ENCODE results near the gene RCC1. TPM values are rescaled to one million over a fixed set of nuclear protein-coding genes. Genes with fewer than 3 reads are reported as not detected.
A peak's percentile ranks its signal among the peaks of the same experiment; 100 is the strongest.

The RCC1 gene
- total RNA-seq, 2 experiments from 2014 or later, result 8.5 to 9.9 TPM

- no peak for TF ChIP-seq CTCF (IDR thresholded peaks at IDR 0.05)
- peak overlapping the region; percentile 58 for H3K4me3 Mint-ChIP-seq
- H3K9me3 ChIP-seq (ENCODE audit: control insufficient read depth in 1 of 2, insufficient read depth in 1 of 2, low read length in 2 of 2), result no peaks in the 10 kb centered on the region
- no peaks in the 10 kb centered on the region for H3K27me3 ChIP-seq (ENCODE audit: control insufficient read depth in 1 of 2, insufficient read depth in 2 of 2, low read length in 2 of 2)
- H3K36me3 ChIP-seq (ENCODE audit: insufficient read depth, low read length), result peaks cover 34% of the 10 kb centered on the region
- H3K9me3 Mint-ChIP-seq, result no peaks in the 10 kb centered on the region
- ChIA-PET CTCF (interaction anchor here (0.9 to 1.3 kb wide), 3 partner anchors 35 to 65 kb away, joined by 3 to 5 read pairs (median 4); no protein-coding TSS in a partner anchor), POLR2A (interaction anchor here (0.7 to 4.2 kb wide), 4 partner anchors 10 to 160 kb away, joined by 3 to 32 read pairs (median 4); partner anchors contain the start of gene RCC1)
- ATAC-seq (ENCODE audit: poor library complexity), result no peak
- peak overlapping the region; percentile 73 for H3K27ac Mint-ChIP-seq
- no peak for DNase-seq
- H3K4me3 ChIP-seq (ENCODE audit: low read length), result no peak overlapping the region
- H3K4me1 Mint-ChIP-seq (ENCODE audit: low read depth), result peaks cover 34% of the 10 kb centered on the region
- peaks cover 39% of the 10 kb centered on the region for H3K36me3 Mint-ChIP-seq (ENCODE audit: low read depth)
- H3K27ac ChIP-seq (ENCODE audit: low read depth in 1 of 2, low read length in 2 of 2), result no peak overlapping the region
- H3K27me3 Mint-ChIP-seq, result no peaks in the 10 kb centered on the region
- H3K4me1 ChIP-seq (ENCODE audit: insufficient read depth, low read length), result peaks cover 35% of the 10 kb centered on the region
- intact Hi-C loops (cut with DNase I, micrococcal nuclease), result loop anchor here (5.0 kb wide), 3 partner anchors 86 to 666 kb away; partner anchors contain the start of gene SRSF4 (in 1 of the 2)
These were observed 10.7 kb downstream of the RCC1 start for GRCh38 chr1:28516518-28516956.

GRCh38 chr1:28517649-28517999 lies 11.8 kb downstream of the RCC1 start:
- Histone ChIP-seq H3K27ac (ENCODE audit: low read depth in 1 of 2, low read length in 2 of 2) (peak overlapping the region in 1 of 2 donors; percentile 23), H3K36me3 (ENCODE audit: insufficient read depth, low read length) (peaks cover 24% of the 10 kb centered on the region), H3K27me3 (ENCODE audit: control insufficient read depth in 1 of 2, insufficient read depth in 2 of 2, low read length in 2 of 2) (no peaks in the 10 kb centered on the region), H3K9me3 (ENCODE audit: control insufficient read depth in 1 of 2, insufficient read depth in 1 of 2, low read length in 2 of 2) (no peaks in the 10 kb centered on the region), H3K4me3 (ENCODE audit: low read length) (peak overlapping the region; percentile 55), H3K4me1 (ENCODE audit: insufficient read depth, low read length) (peaks cover 27% of the 10 kb centered on the region)
- peaks cover 29% of the 10 kb centered on the region for H3K36me3 Mint-ChIP-seq (ENCODE audit: low read depth)
- no peak for TF ChIP-seq CTCF (IDR thresholded peaks at IDR 0.05)
- H3K4me1 Mint-ChIP-seq (ENCODE audit: low read depth), result peaks cover 35% of the 10 kb centered on the region
- H3K9me3 Mint-ChIP-seq, result no peaks in the 10 kb centered on the region
- peak overlapping the region; percentile 73 for H3K27ac Mint-ChIP-seq
- H3K4me3 Mint-ChIP-seq, result peak overlapping the region; percentile 91
- ATAC-seq (ENCODE audit: poor library complexity) (peak; percentile 3), DNase-seq (no peak)
- ChIA-PET POLR2A (interaction anchor here (0.5 to 4.2 kb wide), 3 partner anchors 11 to 267 kb away, joined by 3 to 32 read pairs (median 3); partner anchors contain the start of genes GMEB1 and RCC1), CTCF (interaction anchor here (1.2 to 1.8 kb wide), 2 partner anchors 36 to 219 kb away, joined by 4 to 7 read pairs; partner anchors contain the start of genes TRNAU1AP and YTHDF2)
- intact Hi-C loops (cut with DNase I, micrococcal nuclease), result loop anchor here (5.0 kb wide), 3 partner anchors 85 to 665 kb away; partner anchors contain the start of gene SRSF4 (in 1 of the 2)
- H3K27me3 Mint-ChIP-seq, result no peaks in the 10 kb centered on the region

DNA sequence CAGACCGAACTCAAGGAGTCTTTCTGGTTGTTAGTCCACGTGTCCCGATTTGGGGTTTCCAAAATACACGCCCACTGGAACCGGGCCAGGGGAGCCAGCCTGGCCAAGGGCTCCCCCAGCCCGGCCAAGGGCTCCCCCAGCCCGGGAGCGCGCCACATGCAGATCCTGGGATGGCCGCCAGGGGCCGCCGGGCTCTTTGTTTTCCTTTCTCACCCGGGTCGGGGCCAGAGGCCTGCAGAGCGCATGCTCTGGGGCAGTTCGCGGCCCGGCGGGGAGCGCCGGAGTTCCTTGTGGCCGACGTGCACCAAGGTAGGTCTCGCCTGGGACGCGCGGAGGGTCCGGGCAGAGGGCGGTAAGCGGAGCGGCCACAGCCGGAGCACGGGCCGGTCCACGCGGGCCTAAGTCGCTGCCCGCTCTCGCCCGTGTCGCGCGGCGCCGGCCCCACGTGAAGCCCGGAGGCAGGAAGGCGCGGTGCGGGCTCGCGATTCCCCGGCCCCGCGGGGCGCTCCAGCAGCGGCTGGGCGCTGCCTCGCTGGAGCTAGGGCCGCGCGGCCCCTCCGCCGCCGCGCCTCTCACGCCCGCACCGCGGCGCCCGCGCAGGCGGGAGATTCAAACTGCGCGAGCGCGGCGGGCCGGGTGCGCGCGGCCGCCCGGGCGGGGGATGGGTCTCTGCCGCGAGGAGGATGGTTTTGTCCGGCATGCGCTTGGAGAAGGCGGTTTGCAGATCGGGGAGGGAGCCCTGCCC lies 12.3 kb downstream of the RCC1 start:
- Histone ChIP-seq H3K4me1 (ENCODE audit: insufficient read depth, low read length) (peaks cover 24% of the 10 kb centered on the region), H3K27me3 (ENCODE audit: control insufficient read depth in 1 of 2, insufficient read depth in 2 of 2, low read length in 2 of 2) (no peaks in the 10 kb centered on the region), H3K36me3 (ENCODE audit: insufficient read depth, low read length) (peaks cover 19% of the 10 kb centered on the region), H3K27ac (ENCODE audit: low read depth in 1 of 2, low read length in 2 of 2) (peak overlapping the region; percentile 23 to 29), H3K4me3 (ENCODE audit: low read length) (peak overlapping the region; percentile 66), H3K9me3 (ENCODE audit: control insufficient read depth in 1 of 2, insufficient read depth in 1 of 2, low read length in 2 of 2) (no peaks in the 10 kb centered on the region)
- Mint-ChIP-seq H3K36me3 (ENCODE audit: low read depth) (peaks cover 23% of the 10 kb centered on the region), H3K27ac (peak overlapping the region; percentile 83), H3K27me3 (no peaks in the 10 kb centered on the region), H3K4me1 (ENCODE audit: low read depth) (peaks cover 33% of the 10 kb centered on the region), H3K9me3 (no peaks in the 10 kb centered on the region), H3K4me3 (peak overlapping the region; percentile 91)
- ChIA-PET CTCF (interaction anchor here (0.7 to 1.8 kb wide), 9 partner anchors 8 to 663 kb away, joined by 3 to 12 read pairs (median 4); partner anchors contain the start of genes SRSF4, TRNAU1AP and YTHDF2), POLR2A (interaction anchor here (0.9 to 4.2 kb wide), 7 partner anchors 9 to 150 kb away, joined by 3 to 32 read pairs (median 4); partner anchors contain the start of genes GMEB1, RCC1, RNU11 and TRNAU1AP)
- peak; percentile 94 for TF ChIP-seq CTCF (IDR thresholded peaks at IDR 0.05)
- intact Hi-C loops (cut with DNase I, micrococcal nuclease), result loop anchor here (1.0 to 5.0 kb wide), 11 partner anchors 12 to 664 kb away; partner anchors contain the start of genes TRNAU1AP (in 2 of the 2), RCC1 (in 1 of the 2), SRSF4 (in 1 of the 2) and TAF12 (in 1 of the 2)
- peak; percentile 80 to 93 (median 86) for DNase-seq
- peak; percentile 90 for ATAC-seq (ENCODE audit: poor library complexity)

Data from CD4-positive, alpha-beta T cell (primary cell).